ENCODE measurements around the gene TNFAIP8L3. TPM values are rescaled to one million over a fixed set of nuclear protein-coding genes. Genes with fewer than 3 reads are reported as not detected.

Gene TNFAIP8L3
- total and polyA plus RNA-seq, 9 of the 15 experiments (the other 6 are each of a cell fraction or from before 2014, with no cell fraction given) = 0.13 TPM; not detected in 8

- POLR2A ChIA-PET = interaction anchor here (0.7 to 1.2 kb wide), 2 partner anchors 10 to 19 kb away, joined by 3 to 4 read pairs; no protein-coding TSS in a partner anchor
Observed at GRCh38 chr15:51067510-51067909, 27.2 kb downstream of the TNFAIP8L3 start.

More at GRCh38 chr15:51067510-51067909, 27.2 kb downstream of the TNFAIP8L3 start:
- Histone ChIP-seq H3K9me3 (replicated peaks; ENCODE audit: control insufficient read depth, insufficient read depth, low read depth, low read length) (no peaks in the 10 kb centered on the region), H3K36me3 (ENCODE audit: control insufficient read depth, insufficient read depth, low read length) (no peaks in the 10 kb centered on the region), H3K27ac (ENCODE audit: extremely low read depth, low read depth, low read length) (no peak overlapping the region), H3K4me3 (no peak overlapping the region), H3K9me1 (ENCODE audit: control insufficient read depth, insufficient read depth, low read length) (no peaks in the 10 kb centered on the region), H2AFZ (ENCODE audit: low read depth, low read length) (no peak overlapping the region), H3K27me3 (ENCODE audit: control insufficient read depth in 2 of 2, insufficient read depth in 2 of 2, low read length in 2 of 2) (no peaks in the 10 kb centered on the region; a peak in 1 of 5 replicates), H4K20me1 (replicated peaks; ENCODE audit: control insufficient read depth, insufficient read depth, low read length) (no peaks in the 10 kb centered on the region), H3K4me2 (ENCODE audit: insufficient read depth, low read length) (no peak overlapping the region), H3K4me1 (replicated peaks in 1 of 2; ENCODE audit: control insufficient read depth in 2 of 2, insufficient read depth in 2 of 2, low read length in 2 of 2) (no peaks in the 10 kb centered on the region; a peak in 1 of 5 replicates), H3K9ac (ENCODE audit: insufficient read depth in 1 of 2, low read depth in 2 of 2, low read length in 2 of 2) (no peak overlapping the region), H3K79me2 (ENCODE audit: control insufficient read depth, insufficient read depth, low read length) (no peaks in the 10 kb centered on the region)
- intact Hi-C loops (cut with micrococcal nuclease) = no loop called here
- ATAC-seq (no peak), DNase-seq (ENCODE audit: extremely low read depth in 1 of 4, low spot score in 3 of 4) (no peak), FAIRE-seq (no peak)
- CTCF ChIA-PET (ENCODE audit: low intra/inter-chr PET ratio) = interaction anchor here (0.8 kb wide), 1 partner anchor 125 kb away, joined by 3 read pairs; no protein-coding TSS in a partner anchor
- TF ChIP-seq L3MBTL2 (IDR thresholded peaks at IDR 0.05) = no peak
- no peak for TF ChIP-seq C11orf30 (IDR thresholded peaks at IDR 0.05; ENCODE audit: low read depth)
- no peak for TF ChIP-seq FUS (optimal IDR thresholded peaks at IDR 0.05; ENCODE audit: low read depth, low read length)
- TF ChIP-seq CGGBP1 (CRISPR knock-in tag; IDR thresholded peaks at IDR 0.05) = no peak
- no peak for TF ChIP-seq ZNF512 (tag; IDR thresholded peaks at IDR 0.05)
- TF ChIP-seq CXXC5 (CRISPR knock-in tag; IDR thresholded peaks at IDR 0.05) = no peak
- TF ChIP-seq ZKSCAN8 (CRISPR knock-in tag; IDR thresholded peaks at IDR 0.05) = no peak
- TF ChIP-seq TEAD1 (CRISPR knock-in tag; IDR thresholded peaks at IDR 0.05) = no peak
- no peak for TF ChIP-seq MBD2 (IDR thresholded peaks at IDR 0.05; ENCODE audit: borderline replicate concordance, low read depth)
- TF ChIP-seq PML (IDR thresholded peaks at IDR 0.05; ENCODE audit: low read length) = no peak
- TF ChIP-seq HMBOX1 (IDR thresholded peaks at IDR 0.05) = no peak
- no peak for TF ChIP-seq ZBTB1 (CRISPR knock-in tag; IDR thresholded peaks at IDR 0.05; ENCODE audit: borderline replicate concordance, low read depth)
- no peak for TF ChIP-seq MBD1 (CRISPR knock-in tag; IDR thresholded peaks at IDR 0.05)
- in situ Hi-C loops (cut with MboI) = no loop called here
- no TSS peak for BruUV-seq (replicated peaks)
- WGBS (ENCODE audit: insufficient coverage, low coverage, missing lambda C conversion rate) = 17% methylated on average over 3 of the region's 3 CpGs

All from K562 (cell line).